GM21390 (cell line): ENCODE measurements around the gene APOBEC3C.
"Not testable (repeated sequence)": the region's sequence is repeated elsewhere in the genome, so short reads cannot be mapped to it uniquely, and the experiment has no call there.

Experiments
- ATAC-seq: cut with Tn5 transposase; IDR thresholded peaks from one replicate; pipeline ENCODE4 v1.9.1; 2021; ENCODE audit not compliant: unreplicated experiment

APOBEC3C gene

GRCh38 chr22:39013942-39014722 is at the start of gene APOBEC3C:
Gene APOBEC3C, plus strand, starts transcription at chr22:39014257. Its CDS starts 106 bp downstream, at chr22:39014363.
- ATAC-seq, result peak; percentile 85

- ATAC-seq, result no peak
Measured at GRCh38 chr22:38964306-38964705, 49.8 kb upstream of the APOBEC3C start.

GRCh38 chr22:38964989-38965388 is 49.1 kb upstream of the APOBEC3C start:
- ATAC-seq, result no peak

- ATAC-seq, result no peak
Measured at GRCh38 chr22:38965614-38966379, 48.3 kb upstream of the APOBEC3C start.

- ATAC-seq, result no peak
Measured at GRCh38 chr22:38966380-38966702, 47.7 kb upstream of the APOBEC3C start.

- ATAC-seq, result no peak
Measured at GRCh38 chr22:38966942-38967341, 47.1 kb upstream of the APOBEC3C start.

DNA sequence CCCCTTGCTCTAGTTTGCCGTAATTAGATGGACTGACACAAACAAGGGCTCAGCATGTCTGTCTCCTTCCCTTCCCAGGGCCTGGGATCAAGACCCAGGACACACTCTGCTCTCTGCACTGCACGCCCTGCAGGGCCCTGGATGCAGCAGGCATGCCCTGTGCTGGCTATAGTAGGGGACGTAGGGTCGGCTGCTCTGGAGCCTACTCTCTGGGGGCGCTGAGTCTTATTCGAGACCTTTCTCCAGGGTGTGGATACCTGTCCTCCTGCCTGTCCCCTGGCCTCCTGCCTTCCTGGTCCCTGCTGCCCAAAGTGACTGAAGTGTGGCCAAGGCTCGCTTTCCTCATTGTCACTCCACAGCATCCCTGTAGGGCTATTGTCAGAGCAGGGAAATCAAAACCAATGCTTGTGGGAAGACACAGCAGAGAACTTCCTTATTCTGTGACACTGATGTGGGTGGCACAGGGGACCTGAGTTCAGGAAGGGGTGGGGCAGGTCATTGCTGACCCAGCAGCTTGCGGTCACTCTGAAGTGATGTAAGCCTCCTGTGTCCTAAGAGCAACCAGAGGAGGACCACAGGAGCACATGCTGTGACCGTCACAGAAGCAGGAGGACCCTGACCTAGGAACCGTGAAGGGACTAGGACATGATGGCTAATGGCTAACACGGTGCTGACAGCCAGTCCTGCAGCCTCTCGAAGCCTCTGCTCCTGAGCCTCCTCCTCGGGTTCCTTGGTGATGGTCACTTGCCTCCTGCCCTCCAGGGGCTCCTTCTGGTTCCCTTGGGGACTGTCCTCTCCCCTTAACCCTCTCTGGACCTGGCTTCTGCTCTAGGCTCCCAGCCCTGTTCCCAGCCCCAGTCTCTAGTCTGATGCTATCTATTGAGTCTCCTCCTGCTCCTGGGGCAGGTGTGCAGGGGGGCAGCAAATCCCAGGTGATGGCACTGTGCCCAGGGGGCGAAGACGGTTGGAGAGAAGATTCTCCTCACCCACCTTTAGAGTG is 46.3 kb upstream of the APOBEC3C start:
- no peak for ATAC-seq

DNA sequence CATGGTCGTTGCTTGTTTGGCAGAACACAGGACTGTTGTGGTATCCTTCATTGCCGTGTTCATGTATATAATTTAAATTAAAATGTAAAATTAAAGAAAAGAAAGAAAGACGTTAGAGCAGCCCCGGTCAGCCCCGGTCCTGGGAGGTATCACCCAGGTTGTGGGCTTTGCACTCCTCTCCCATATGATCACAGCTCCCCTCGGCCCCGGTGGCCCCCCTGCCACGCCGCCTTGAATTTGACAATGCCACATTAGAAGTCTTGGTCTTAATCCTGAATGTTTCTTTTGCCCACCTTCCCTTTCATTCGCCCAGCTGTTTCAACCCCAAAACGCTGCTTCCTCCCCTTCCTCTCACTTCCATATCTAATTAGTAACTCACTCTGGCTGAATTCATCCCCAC is 45.3 kb upstream of the APOBEC3C start:
- ATAC-seq, result no peak

DNA sequence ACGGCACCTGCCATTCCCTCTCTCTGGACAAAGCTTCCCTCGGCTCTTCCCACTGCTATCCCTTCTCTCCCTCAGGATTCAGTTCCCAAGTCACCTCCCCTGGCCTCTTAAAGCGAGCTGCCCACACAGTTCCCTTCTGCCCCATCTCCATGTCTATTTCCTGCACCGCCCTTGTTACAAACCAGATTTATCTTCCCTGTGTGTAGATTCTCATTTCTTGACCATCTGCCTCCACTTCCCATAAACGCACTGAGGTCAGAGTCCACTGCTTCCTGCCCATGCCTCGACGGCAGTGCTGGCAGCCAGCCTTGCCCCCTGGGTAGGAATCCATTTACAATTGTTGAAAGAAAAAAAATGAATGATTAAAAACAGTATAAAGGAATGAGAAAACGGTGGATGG is 43.5 kb upstream of the APOBEC3C start:
- no peak for ATAC-seq

- ATAC-seq, result no peak
Measured at GRCh38 chr22:38971202-38971601, 42.9 kb upstream of the APOBEC3C start.

DNA sequence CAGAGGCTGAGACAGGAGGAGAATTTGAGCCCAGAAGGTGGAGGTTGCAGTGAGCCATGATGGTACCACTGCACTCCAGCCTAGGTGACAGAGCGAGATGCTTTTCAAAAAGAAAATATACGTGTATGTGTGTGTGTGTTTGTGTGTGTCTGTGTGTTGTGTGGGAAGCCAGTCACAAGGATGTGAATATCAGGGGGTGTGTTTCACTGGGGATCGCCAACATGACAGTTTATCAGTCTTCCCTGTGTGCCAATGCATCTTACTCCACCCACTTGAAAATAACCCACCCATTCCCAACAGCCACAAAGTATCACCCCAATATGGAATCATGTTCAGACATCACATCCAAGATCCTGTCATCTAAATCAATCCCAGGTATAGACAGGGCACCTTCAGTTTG is 42.3 kb upstream of the APOBEC3C start:
- no peak for ATAC-seq

DNA sequence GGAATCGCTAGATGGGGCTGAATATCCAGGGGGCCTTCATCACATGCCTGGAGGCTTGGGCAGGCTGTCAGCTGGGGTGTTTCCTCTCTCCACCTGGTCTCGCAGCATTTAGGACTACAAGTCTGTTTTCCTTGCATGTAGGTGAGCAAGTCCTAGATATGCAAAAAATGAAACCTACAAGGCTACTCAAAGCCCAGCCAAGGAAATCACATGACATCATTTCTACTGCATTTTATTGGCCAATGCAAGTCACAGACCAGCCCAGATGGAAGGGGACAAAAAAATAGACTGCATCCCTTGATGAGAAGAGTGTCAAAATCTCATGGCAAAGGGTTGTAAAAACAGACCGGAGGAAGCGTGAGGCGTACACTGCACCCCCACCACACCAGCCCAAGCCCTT is 41.5 kb upstream of the APOBEC3C start:
- ATAC-seq, result no peak

GRCh38 chr22:38973289-38974169 is 40.5 kb upstream of the APOBEC3C start:
- no peak for ATAC-seq

GRCh38 chr22:38974170-38974825 is 39.8 kb upstream of the APOBEC3C start:
- ATAC-seq, result no peak

- no peak for ATAC-seq
Measured at GRCh38 chr22:38974826-38975175, 39.3 kb upstream of the APOBEC3C start.

DNA sequence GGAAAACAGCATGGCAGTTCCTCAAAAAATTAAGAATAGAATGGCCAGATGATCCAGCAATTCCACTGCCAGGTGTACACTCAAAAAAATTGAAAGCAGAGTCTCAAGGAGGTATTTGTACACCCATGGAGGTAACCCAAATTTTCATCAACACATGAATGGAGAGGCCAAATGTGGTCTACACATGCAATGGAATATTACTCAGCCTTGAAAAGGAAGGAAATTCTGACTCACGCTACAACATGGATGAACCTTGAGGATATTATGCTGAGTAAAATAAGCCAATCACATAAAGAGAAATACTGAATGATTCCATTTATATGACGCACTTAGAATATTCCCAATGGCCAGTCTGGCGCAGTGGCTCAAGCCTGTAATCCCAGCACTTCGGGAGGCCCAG is 36.8 kb upstream of the APOBEC3C start:
- not testable (repeated sequence) for ATAC-seq

DNA sequence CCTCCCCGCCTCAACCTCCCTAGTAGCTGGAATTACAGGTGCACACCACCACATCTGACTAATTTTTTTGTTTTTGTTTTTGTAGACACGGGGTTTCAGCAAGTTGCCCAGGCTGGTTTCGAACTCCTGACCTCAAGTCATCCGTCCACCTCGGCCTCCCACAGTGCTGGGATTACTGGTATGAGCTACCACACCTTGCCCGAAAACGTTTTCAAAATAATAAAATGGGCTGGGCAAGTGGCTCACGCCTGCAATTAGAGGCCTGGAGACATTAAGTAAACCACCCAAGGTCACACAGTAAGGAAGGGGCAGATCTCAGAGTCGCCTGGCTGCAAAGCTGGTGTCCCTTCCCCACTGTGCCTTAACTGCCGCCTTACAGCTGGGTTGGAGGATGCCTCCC is 33.5 kb upstream of the APOBEC3C start:
- not testable (repeated sequence) for ATAC-seq

DNA sequence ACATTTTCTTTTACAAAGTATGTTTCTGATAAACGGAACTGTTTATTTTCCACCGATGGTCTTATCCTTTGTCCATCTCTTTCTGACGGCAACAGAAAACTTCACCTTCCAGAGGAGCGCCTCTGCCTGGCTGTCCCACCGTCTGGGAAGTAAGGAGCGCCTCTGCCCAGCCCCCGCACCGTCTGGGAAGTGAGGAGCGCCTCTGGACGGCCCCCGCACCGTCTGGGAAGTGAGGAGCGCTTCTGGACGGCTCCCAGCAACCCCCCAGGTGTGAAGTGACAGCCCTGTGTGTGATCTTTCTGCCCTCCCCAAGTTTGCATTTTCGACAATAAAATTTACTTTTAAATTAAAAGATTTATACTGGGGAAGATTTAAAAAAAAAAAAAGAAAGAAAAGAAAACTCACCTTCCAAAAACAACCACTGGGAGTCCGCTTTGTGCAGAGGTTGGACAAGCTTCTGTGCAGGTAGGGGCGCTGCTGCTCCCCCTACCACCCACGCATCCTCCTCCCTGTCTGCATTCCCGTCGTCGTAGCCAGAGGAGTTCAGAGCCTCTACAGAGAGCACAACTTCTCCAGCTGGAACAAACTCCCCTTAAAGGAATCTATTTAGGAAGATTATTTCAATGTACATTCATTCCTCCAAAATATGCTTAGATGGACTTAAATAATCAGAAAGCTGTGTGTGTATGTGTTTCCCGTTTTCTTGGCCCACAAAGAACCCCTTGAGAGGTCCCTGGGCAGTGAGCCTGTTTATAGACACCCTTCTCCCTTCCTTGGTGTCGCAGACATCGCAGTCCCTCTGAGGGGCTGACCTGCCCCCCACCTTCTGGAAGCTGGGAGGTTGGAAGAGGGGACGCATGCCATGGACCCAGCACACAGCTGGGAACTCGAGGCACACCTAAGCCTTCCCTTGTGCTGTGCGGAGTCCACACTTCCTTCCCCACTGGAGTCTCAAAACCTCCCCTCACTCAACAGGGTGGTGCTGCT is 32.8 kb upstream of the APOBEC3C start:
- ATAC-seq, result peak; percentile 9
